GM19438 (cell line): ENCODE results near the gene MRGPRE.

Experiments
- ATAC-seq: cut with Tn5 transposase; IDR thresholded peaks from one replicate; pipeline ENCODE4 v1.9.1; 2021; ENCODE audit warnings: low read depth; ENCODE audit not compliant: unreplicated experiment

MRGPRE gene

GRCh38 chr11:3183523-3183922, 48.7 kb downstream of the MRGPRE start:
- ATAC-seq = no peak

- no peak for ATAC-seq
Measured at GRCh38 chr11:3182462-3182852, 49.8 kb downstream of the MRGPRE start.

GRCh38 chr11:3181725-3182461, 50.3 kb downstream of the MRGPRE start:
- no peak for ATAC-seq

- ATAC-seq = no peak
Measured at GRCh38 chr11:3180869-3181268, 51.3 kb downstream of the MRGPRE start.

GRCh38 chr11:3178349-3178748, 53.9 kb downstream of the MRGPRE start:
- no peak for ATAC-seq

GRCh38 chr11:3177931-3178330, 54.3 kb downstream of the MRGPRE start:
- no peak for ATAC-seq
